B cell (primary cell): ENCODE measurements around the gene MPPED2. TPM values are rescaled to one million over a fixed set of nuclear protein-coding genes. Genes with fewer than 3 reads are reported as not detected.

Experiments used
- ATAC-seq: fragments of 200-7000 bp; cut with Tn5 transposase; one replicate; pipeline ENCODE4 v1.10.0; 2021; ENCODE audit warnings: low read depth, mild to moderate bottlenecking, moderate number of reproducible peaks, moderate library complexity
- CTCF ChIA-PET: fragments of 350-600 bp; sonication (Branson Sonifier 250); formaldehyde crosslinking; loops from one replicate; lab custom pipeline; 2021; ENCODE audit warnings: antibody characterized with exemption, inconsistent platforms; lab: Charles Lee
- POLR2A ChIA-PET: fragments of 350-600 bp; sonication (Branson Sonifier 250); formaldehyde crosslinking; loops from one replicate; lab custom pipeline; 2021; ENCODE audit warnings: antibody characterized with exemption; lab: Charles Lee
- DNase-seq: peaks from one replicate; pipeline ENCODE4 v3.0.0; 2013
- H2AFZ ChIP-seq: 2 replicates; pipeline ENCODE4 v1.6.1; 2012; ENCODE audit warnings: mild to moderate bottlenecking, low read depth, low read length; ENCODE audit not compliant: insufficient read depth, poor library complexity, severe bottlenecking
- H3K27ac ChIP-seq, 2 donors: 1 replicate in 1 of 2; 2 replicates in 1 of 2; pipeline ENCODE4 v1.5.1; 2012 to 2013; ENCODE audit warnings: low read length in 2 of 2, mild to moderate bottlenecking in 2 of 2, moderate library complexity in 1 of 2
- H3K27me3 ChIP-seq, 4 experiments: fragments of 200-600 bp in 1 of 4; sonication (generic) in 1 of 4; replicated peaks in 1 of 4; 1 replicate in 2 of 4; 2 replicates in 2 of 4; pipeline versions ENCODE4 v1.6.1 to v1.7.0; 2013 to 2016; ENCODE audit warnings: low read length in 3 of 4, mild to moderate bottlenecking in 2 of 4, mixed read lengths in 1 of 4, moderate library complexity in 1 of 4; ENCODE audit not compliant: insufficient read depth in 4 of 4, control insufficient read depth in 3 of 4; ENCODE audit errors: control extremely low read depth in 1 of 4
- H3K36me3 ChIP-seq, 2 experiments: replicated peaks in 1 of 2; 1 replicate in 1 of 2; 2 replicates in 1 of 2; pipeline versions ENCODE4 v1.6.1 to v1.7.1; 2013; ENCODE audit warnings: low read length in 1 of 2; ENCODE audit not compliant: insufficient read depth in 2 of 2, control insufficient read depth in 1 of 2; ENCODE audit errors: control extremely low read depth in 1 of 2, extremely low read depth in 1 of 2
- H3K4me1 ChIP-seq, 2 donors: fragments of 200-600 bp in 1 of 2; sonication (generic) in 1 of 2; 1 replicate in 1 of 2; 2 replicates in 1 of 2; pipeline versions ENCODE4 v1.5.1 to v1.6.1; 2013 to 2017; ENCODE audit warnings: low read length in 2 of 2; ENCODE audit not compliant: control insufficient read depth in 2 of 2, insufficient read depth in 2 of 2
- H3K4me2 ChIP-seq: replicated peaks from 2 replicates; pipeline ENCODE3; 2012; ENCODE audit warnings: mild to moderate bottlenecking, low read depth, low read length; ENCODE audit not compliant: poor library complexity, severe bottlenecking
- H3K4me3 ChIP-seq, 5 experiments: fragments of 200-600 bp in 1 of 5; sonication (generic) in 1 of 5; 1 replicate in 3 of 5; 2 replicates in 2 of 5; pipeline versions ENCODE4 v1.5.1 to v1.7.0; 2011 to 2016; ENCODE audit warnings: low read length in 4 of 5, mild to moderate bottlenecking in 4 of 5, low read depth in 2 of 5, control low read depth in 1 of 5, moderate library complexity in 1 of 5; ENCODE audit not compliant: insufficient read depth in 1 of 5; ENCODE audit errors: control extremely low read depth in 1 of 5, extremely low read depth in 1 of 5
- H3K79me2 ChIP-seq: fragments of 200-600 bp; sonication (generic); one replicate; pipeline ENCODE4 v1.6.0; 2016; ENCODE audit warnings: low read length; ENCODE audit not compliant: control insufficient read depth, insufficient read depth
- H3K9ac ChIP-seq: fragments of 200-600 bp; sonication (generic); 2 replicates; pipeline ENCODE4 v1.6.1; 2017; ENCODE audit warnings: mild to moderate bottlenecking, low read length, moderate library complexity
- H3K9me3 ChIP-seq, 3 donors: one replicate each; pipeline versions ENCODE4 v1.6.1 to v1.7.1; 2013; ENCODE audit warnings: low read length in 2 of 3; ENCODE audit not compliant: control insufficient read depth in 2 of 3, insufficient read depth in 1 of 3; ENCODE audit errors: control extremely low read depth in 1 of 3
- H4K20me1 ChIP-seq: 2 replicates; pipeline ENCODE4 v1.6.0; 2012; ENCODE audit warnings: mild to moderate bottlenecking, low read length; ENCODE audit not compliant: insufficient read depth, control insufficient read depth, poor library complexity, severe bottlenecking
- H3K27ac Mint-ChIP-seq: one replicate; pipeline ENCODE4 v1.8.0; 2021; ENCODE audit warnings: mixed read lengths
- H3K27me3 Mint-ChIP-seq: one replicate; pipeline ENCODE4 v1.8.0; 2021; ENCODE audit warnings: mixed read lengths
- H3K4me1 Mint-ChIP-seq: one replicate; pipeline ENCODE4 v1.8.0; 2021; ENCODE audit warnings: mixed read lengths
- H3K4me3 Mint-ChIP-seq: one replicate; pipeline ENCODE4 v1.8.0; 2021; ENCODE audit warnings: mixed read lengths
- H3K9me3 Mint-ChIP-seq: one replicate; pipeline ENCODE4 v1.8.0; 2022; ENCODE audit warnings: mixed read lengths; ENCODE audit not compliant: insufficient read depth
- CTCF ChIP-seq: fragments of 200-600 bp; IDR thresholded peaks from one replicate; pipeline ENCODE4 v1.8.0; 2022; ENCODE audit warnings: antibody characterized with exemption, mild to moderate bottlenecking
- EZH2 ChIP-seq: IDR thresholded peaks from 2 replicates; pipeline ENCODE4 v1.6.1; 2012; ENCODE audit warnings: borderline replicate concordance, low read depth, mild to moderate bottlenecking, moderate library complexity, low read length; ENCODE audit not compliant: insufficient read depth, poor library complexity, severe bottlenecking
- WGBS: methylation state at CpG from one replicate; pipeline ENCODE4 v1.1.5; 2013; ENCODE audit warnings: missing lambda C conversion rate; ENCODE audit not compliant: insufficient coverage; 5-methylcytosine and 5-hydroxymethylcytosine counted together
- intact Hi-C: fragments of 100-400 bp; cut with micrococcal nuclease; formaldehyde crosslinking; loops from one replicate; pipeline ENCODE4 v1.10.0; 2022
- polyA plus RNA-seq: library from polyadenylated mRNA; depleted of rRNA; stranded (reverse); fragments of >200 nt; gene quantifications from 2 replicates; pipeline ENCODE4 v1.2.3, GENCODE V29; 2012
- total RNA-seq, 2 donors: library from RNA; stranded (reverse); fragments of 120-200 nt in 1 of 2; gene quantifications; 1 replicate in 1 of 2; 2 replicates in 1 of 2; pipeline versions ENCODE4 v1.2.3 to v1.2.4, GENCODE V29; 2013 to 2022

MPPED2 gene
- total and polyA plus RNA-seq, 2 donors (not counting 1 experiment from before 2014, with no cell fraction given), result 0.70 to 1.1 TPM

- Mint-ChIP-seq H3K4me3 (no peak overlapping the region), H3K9me3 (no peaks in the 10 kb centered on the region), H3K27ac (no peak overlapping the region), H3K4me1 (no peaks in the 10 kb centered on the region), H3K27me3 (no peaks in the 10 kb centered on the region)
- no peak overlapping the region for H3K9ac ChIP-seq
- H3K27me3 ChIP-seq, result no peaks in the 10 kb centered on the region
- ATAC-seq, result no peak
- DNase-seq, result no peak
- POLR2A ChIA-PET, result no interaction called here
- no peaks in the 10 kb centered on the region for H3K4me1 ChIP-seq
- no peak overlapping the region for H3K4me3 ChIP-seq
- H3K27ac ChIP-seq, result no peak overlapping the region
- no peak for TF ChIP-seq EZH2
- no peak for TF ChIP-seq CTCF
- H3K79me2 ChIP-seq, result no peaks in the 10 kb centered on the region
- H4K20me1 ChIP-seq, result no peaks in the 10 kb centered on the region
- no peak overlapping the region for H3K4me2 ChIP-seq
- no peaks in the 10 kb centered on the region for H3K36me3 ChIP-seq
- no peak overlapping the region for H2AFZ ChIP-seq
- CTCF ChIA-PET, result no interaction called here
- WGBS, result no CpG with 5 or more reads among the region's 3 CpGs
- no peaks in the 10 kb centered on the region for H3K9me3 ChIP-seq
- intact Hi-C loops, result no loop called here
Observed at GRCh38 chr11:30505603-30506002, 80.5 kb downstream of the MPPED2 start.

- Mint-ChIP-seq H3K27ac (no peak overlapping the region), H3K4me3 (no peak overlapping the region), H3K27me3 (no peaks in the 10 kb centered on the region), H3K4me1 (no peaks in the 10 kb centered on the region), H3K9me3 (no peaks in the 10 kb centered on the region)
- no peaks in the 10 kb centered on the region for H3K79me2 ChIP-seq
- ATAC-seq (no peak), DNase-seq (no peak)
- H2AFZ ChIP-seq, result no peak overlapping the region
- H4K20me1 ChIP-seq, result no peaks in the 10 kb centered on the region
- intact Hi-C loops, result no loop called here
- no peaks in the 10 kb centered on the region for H3K36me3 ChIP-seq
- no peak overlapping the region for H3K27ac ChIP-seq
- no peak for TF ChIP-seq CTCF
- no peaks in the 10 kb centered on the region for H3K4me1 ChIP-seq
- H3K4me3 ChIP-seq, result no peak overlapping the region
- no peaks in the 10 kb centered on the region for H3K27me3 ChIP-seq
- WGBS, result 86% methylated on average over 2 of the region's 2 CpGs
- H3K4me2 ChIP-seq, result no peak overlapping the region
- H3K9ac ChIP-seq, result no peak overlapping the region
- H3K9me3 ChIP-seq, result no peaks in the 10 kb centered on the region
- ChIA-PET POLR2A (no interaction called here), CTCF (no interaction called here)
Observed at GRCh38 chr11:30504468-30504867, 81.7 kb downstream of the MPPED2 start.
